UCSD-AML1 (cell line): ENCODE measurements around the gene APLP2.
"Not testable (repeated sequence)": the region's sequence is repeated elsewhere in the genome, so short reads cannot be mapped to it uniquely, and the experiment has no call there.

Experiments used
- DNase-seq: peaks from one replicate; lab custom pipeline; 2025; ENCODE audit not compliant: unreplicated experiment; lab: John Stamatoyannopoulos, UW

The APLP2 gene

DNA sequence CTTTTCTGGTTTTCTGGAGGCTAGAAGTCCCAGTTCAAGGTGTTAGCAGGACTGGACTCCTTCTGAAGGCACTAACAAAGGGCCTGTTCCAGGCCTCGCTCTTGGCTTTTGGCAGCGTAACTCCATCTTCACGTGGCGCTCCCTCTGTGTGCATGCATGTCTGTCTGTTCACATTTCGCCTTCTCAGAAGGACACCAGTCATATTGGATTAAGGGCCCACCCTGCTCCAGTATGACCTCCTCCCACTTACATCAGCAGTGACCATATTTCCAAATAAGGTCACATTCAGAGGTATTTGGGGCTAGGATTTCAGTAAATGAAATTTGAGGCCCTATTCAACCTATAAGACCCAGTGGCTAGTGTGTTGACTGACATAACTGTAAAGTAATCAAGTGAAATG lies 20.0 kb downstream of the APLP2 start:
- DNase-seq: no peak

DNA sequence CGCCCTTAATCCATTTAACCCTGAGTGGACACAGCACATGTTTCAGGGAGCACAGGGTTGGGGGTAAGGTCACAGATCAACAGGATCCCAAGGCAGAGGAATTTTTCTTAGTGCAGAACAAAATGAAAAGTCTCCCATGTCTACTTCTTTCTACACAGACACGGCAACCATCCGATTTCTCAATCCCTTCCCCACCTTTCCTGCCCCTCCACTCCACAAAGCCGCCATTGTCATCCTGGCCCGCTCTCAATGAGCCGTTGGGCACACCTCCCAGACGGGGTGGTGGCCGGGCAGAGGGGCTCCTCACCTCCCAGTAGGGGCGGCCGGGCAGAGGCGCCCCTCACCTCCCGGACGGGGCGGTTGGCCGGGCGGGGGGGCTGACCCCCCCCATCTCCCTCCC lies 20.8 kb downstream of the APLP2 start:
- not testable (repeated sequence) for DNase-seq

DNA sequence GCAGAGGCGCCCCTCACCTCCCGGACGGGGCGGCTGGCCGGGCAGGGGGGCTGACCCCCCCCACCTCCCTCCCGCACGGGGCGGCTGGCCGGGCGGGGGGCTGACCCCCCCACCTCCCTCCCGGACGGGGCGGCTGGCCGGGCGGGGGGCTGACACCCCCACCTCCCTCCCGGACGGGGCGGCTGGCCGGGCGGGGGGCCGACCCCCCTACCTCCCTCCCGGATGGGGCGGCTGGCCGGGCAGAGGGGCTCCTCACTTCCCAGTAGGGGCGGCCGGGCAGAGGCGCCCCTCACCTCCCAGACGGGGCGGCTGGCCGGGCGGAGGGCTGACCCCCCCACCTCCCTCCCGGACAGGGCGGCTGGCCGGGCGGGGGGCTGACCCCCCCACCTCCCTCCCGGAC lies 21.5 kb downstream of the APLP2 start:
- not testable (repeated sequence) for DNase-seq

DNA sequence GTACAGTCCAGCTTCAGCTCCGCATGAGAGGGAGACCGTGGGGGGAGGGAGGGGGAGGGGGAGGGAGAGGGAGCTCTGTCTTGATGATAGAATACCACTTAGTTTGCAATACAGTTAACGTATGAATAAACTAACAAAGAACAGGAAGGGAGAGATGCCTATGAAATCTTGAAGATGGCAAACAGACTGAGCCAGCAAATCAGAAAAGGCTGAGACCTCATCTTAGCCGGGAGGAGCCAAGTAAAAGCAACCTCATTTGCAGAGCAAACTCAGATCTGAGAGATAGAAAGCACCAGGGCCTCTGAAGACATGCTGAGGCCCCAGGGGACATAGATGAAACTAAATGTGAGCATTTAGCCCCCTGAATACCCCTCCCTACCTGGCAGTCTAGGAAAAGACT lies 23.0 kb downstream of the APLP2 start:
- no peak for DNase-seq

DNA sequence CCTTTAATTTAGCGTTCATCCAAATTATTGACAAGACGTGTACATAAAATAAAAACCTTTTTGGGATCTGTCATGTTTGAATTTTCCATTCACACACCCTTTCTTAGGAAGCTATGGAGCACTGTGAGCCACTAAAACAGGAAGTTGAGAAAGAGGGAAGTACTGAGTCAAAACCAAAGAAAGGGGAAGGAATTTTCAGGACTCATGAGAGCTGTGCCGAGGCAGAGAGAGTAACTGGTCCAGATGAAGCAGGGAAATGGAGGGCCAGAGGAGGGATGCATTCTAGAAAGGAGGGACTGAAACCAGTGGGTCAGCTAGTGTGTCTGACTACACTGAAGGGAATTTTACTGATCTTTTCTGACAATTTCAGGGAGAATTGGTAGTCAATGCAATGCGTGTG lies 24.9 kb downstream of the APLP2 start:
- no peak for DNase-seq

DNA sequence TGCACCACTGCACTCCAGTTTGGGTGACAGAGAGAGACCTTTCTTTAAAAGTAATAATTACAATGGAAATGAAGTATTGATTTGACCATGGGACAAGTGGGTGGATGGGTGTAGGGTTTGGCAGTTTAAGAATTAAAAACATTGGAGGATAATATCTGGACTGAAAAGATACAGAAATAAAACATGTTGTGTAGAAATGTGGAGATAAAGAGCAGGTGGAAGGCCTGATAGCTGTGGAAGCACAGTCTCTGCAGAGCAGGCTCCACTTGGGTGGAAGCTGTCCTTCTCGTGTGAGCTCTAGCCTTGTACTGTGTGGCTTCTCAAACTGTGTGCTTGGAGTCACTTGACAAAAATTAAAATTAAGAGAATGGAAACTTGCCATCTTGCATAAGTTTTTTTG lies 25.6 kb downstream of the APLP2 start:
- DNase-seq: no peak

DNA sequence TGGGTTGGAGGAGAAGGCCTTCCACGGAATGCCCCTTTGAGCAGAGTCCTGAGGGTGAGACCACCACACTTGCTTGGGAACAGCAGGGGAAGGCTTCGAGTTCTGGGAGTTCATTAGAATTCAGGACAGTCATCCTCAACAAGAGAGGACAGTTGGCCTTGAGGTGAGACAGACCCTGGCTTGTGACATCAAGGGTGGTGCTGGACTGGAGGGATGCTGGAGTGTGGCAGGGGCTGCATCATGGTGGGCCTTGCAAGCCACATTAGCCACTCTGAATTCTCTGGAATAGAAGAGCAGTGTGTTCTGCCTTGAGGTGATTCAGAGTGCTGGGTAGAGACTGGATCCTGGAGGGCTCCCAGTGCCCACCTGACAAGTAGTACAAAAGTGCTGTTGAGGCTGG lies 26.3 kb downstream of the APLP2 start:
- no peak for DNase-seq

DNA sequence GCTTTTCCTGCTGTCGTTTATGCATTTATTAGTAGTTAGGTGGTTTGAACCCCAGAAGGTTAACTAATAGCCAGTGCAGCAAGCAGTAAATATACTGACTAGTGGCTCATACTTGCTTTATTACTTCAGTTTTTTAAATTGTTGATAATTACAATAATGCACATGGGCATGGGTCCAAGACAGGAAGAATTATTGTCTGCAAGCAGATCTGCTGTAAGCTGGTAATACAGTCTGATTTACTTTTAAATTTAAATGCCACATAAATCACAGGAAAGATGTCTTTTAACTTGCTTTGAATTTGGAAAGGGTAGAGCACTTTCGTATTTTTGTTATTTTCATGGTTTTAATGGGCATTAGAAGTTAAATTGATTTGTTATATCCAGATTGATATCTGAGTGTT lies 27.1 kb downstream of the APLP2 start:
- DNase-seq: no peak

DNA sequence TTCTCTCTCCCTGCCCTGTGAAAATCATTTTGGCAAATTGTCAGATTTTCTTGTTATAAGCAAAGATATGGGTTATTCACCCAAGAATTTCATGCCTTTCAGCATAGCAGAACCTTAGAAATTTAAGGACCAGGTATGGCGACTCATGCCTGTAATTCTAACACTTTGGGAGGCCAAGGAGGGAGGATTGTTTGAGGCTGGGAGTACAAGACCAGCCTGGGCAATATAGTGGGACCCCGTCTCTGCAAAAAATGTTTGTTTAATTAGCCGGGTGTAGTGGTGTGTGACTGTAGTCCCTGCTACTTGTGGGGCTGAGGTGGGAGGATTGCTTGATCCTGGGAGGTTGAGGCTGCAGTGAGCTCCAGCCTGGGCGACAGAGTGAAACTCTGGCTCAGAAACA lies 27.6 kb downstream of the APLP2 start:
- DNase-seq: no peak

DNA sequence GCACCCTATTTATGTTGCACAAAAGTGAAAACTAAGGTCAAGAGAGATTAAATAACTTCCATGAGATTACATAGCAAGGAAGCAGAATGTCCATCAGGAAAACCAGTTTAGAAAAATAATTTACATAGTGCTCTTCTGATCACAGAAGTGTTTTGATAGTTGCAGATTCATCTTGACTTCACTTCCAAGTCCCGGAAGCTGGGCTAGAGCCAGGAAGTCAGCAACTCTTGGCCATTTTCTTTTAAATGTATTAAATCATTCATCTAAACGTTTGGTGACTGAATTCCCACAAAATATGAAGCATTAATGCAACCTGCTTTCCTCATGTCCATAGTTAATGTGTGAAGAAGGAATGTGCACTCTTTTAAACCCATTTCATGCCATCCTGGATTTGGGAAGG lies 29.7 kb downstream of the APLP2 start:
- no peak for DNase-seq

DNA sequence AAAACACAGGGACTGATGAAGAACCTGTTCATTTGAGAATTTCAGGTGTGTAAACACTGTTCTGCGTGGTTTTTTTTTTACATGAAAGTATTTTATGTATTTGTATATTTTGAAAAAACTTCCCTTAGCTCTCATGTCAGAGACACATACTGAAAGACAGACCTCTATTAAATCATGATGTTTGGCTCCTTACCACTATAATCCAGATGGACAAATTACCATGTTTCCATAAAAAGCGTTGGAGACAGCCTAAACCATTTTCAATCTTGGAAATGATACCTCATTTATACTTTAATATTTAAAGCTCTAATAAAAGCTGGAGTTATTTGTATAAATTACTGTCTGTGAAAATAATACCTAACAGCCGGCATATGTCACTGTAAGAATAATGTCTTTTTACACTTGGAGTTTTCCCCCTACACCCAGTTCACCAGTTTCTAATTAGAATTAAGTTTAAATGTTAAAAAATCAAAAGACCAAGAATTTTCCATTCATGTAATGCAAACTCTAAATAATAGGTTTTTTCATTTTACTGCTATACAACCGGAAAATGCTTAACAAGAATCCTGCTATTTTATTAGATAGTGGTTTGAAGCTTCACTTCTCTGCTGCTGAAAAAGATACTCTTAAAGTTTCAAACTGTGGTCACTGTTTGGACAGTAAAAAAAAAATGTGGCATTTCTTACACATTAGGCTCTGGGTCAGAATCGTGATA lies 30.8 kb downstream of the APLP2 start:
- no peak for DNase-seq

DNA sequence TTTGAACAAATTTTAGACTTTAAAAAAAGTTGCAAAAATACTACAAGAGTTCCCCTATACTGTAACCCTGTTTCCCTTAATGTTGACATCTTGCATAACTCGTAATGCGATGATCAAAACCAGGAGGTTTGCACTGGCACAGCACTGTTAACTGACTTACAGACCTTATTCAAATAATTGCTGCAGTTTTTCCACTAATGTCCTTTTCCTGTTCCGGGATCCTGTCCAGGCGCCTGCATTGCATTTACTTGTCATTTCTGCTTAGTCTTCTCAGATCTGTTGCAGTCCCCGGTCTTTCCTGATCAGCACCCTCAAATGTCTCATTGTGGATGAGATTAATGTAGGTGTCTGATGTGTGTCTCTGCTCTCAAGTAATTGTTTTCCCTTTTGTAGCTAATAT lies 32.0 kb downstream of the APLP2 start:
- no peak for DNase-seq

DNA sequence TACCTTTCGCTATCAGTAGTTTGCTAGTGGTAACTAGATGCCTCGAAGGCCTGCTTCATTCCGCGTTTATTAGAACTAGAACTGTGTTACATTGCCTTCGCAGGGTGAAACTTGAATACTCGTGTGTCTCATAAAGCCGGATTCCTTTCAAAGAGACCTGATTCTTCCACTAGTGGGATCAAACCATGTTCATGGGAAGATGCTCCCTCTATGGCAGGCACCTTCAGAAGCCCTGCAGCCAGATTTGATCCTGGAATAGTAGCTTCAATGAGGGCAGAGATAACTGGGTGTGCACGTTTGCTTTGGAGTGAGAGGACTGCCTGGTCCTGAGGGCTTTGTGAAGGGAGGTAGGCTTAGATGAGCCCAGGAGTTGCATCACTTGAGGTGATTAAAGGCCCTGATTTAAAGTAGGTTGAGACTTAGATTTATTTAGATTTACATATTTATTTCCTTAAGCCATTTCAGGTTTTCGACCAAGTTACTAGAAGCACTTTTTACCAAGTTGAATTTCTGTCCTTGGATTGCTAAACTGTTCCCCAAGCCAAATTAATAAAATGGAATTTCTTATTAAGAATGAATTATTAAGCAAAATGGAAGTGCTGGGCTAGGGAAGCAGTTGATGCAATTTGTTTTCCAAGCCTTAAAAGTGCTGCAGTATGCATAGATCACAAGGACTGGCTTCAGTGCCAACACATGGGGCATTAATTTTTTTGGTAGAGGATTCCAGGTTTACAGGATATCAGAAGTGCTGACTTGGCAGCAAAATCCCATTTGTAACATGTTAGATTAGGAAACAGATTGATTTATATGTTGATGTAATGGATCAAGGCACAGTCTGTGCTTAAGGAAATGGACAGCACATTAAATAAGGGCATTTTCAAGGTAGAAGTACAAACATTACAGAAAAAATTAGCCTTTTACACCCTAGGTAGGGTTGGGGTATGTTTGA lies 32.9 kb downstream of the APLP2 start:
- no peak for DNase-seq

DNA sequence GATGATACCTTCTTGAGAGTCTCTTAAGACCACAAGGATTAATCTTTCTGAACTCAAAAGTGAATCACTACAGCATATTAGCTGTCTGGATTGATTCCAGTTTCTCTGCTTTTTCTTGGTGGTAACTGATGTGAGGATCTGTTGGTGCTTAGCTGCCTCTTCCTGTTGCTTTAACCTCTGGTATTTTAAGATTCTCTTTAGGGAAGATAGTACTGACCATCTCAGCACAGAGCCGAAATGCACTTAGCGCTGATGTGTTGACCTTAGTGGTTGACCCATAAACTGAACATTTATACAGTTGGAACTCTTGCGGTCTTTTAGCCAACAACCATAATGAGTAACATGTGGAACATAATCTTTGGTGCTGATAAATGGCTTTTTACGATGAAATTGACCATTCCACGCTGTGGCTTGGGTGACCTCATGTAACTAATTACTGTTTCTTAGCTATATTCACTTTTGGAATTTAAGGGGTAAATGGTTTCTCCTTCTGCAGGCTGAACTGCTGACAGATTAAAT lies 33.7 kb downstream of the APLP2 start:
- no peak for DNase-seq

DNA sequence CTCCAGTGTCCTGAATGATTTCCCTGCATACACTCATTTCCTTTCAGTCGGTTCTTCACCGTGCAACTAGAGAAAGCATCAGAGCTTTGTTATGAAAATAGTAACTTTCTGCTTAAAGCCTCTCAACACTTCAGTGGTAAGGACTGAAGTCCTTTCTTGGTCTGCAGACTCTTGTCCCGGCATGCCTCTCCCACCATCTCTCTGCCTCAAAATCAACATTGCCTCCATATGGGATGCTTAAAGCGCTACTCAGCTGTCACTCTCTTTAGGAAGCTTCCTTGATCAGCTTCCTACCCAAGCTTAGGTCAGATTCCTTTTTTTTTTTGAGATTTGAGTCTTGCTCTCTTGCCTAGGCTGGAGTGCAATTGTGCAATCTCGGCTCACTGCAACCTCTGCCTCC lies 36.7 kb downstream of the APLP2 start:
- no peak for DNase-seq

DNA sequence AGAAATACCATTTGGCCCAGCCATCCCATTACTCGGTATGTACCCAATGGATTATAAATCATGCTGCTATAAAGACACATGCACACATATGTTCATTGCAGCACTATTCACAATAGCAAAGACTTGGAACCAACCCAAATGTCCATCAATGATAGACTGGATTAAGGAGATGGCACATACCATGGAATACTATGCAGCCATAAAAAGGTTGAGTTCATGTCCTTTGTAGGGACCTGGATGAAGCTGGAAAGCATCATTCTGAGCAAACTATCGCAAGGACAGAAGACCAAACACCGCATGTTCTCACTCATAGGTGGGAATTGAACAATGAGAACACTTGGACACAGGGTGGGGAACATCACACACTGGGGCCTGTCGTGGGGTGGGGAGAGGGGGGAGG lies 39.0 kb downstream of the APLP2 start:
- not testable (repeated sequence) for DNase-seq

DNA sequence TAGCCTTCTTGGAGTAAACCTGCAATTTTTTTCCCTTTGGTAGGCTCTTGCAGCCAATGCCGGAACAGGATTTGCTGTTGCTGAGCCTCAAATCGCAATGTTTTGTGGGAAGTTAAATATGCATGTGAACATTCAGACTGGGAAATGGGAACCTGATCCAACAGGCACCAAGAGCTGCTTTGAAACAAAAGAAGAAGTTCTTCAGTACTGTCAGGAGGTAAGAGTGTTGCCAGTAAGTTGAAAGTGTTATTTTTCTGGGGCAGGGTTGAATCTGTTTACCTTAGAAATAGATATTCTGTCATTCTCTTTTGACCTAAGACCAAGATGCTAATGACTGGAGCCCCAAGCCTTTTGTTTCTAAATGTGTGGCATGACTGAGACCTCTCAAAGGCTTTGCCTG lies 39.7 kb downstream of the APLP2 start:
- no peak for DNase-seq

DNA sequence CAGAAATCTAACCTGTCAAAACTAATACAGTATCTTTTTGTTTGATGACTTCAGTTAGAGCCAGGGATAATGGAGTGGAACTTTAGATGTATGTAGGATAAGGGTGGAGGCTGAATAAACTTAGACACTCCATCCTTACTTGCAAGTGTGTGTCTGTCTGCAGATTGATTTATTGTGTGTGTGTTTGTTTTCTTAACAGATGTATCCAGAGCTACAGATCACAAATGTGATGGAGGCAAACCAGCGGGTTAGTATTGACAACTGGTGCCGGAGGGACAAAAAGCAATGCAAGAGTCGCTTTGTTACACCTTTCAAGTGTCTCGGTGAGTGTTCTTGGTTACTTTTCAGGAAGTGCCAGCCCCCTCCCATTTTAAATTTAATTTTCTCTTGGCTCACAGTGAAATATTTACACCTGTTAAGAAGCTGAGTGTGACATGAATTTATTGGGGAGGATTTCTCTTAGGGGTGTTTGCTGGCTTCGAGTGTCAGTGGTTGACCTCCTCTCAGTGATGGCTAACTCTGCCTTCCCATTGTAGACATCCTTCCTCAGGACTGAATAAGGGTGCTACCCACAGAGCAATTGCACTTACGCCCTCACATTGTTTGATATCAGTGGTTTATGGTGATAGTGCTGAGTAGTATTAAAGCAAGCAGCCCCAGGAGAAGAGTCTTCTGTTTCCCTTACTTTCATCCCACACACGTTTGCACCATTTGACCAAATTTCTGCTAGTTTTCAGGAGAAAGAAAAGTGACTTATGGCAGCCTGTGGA lies 40.8 kb downstream of the APLP2 start:
- DNase-seq: no peak

DNA sequence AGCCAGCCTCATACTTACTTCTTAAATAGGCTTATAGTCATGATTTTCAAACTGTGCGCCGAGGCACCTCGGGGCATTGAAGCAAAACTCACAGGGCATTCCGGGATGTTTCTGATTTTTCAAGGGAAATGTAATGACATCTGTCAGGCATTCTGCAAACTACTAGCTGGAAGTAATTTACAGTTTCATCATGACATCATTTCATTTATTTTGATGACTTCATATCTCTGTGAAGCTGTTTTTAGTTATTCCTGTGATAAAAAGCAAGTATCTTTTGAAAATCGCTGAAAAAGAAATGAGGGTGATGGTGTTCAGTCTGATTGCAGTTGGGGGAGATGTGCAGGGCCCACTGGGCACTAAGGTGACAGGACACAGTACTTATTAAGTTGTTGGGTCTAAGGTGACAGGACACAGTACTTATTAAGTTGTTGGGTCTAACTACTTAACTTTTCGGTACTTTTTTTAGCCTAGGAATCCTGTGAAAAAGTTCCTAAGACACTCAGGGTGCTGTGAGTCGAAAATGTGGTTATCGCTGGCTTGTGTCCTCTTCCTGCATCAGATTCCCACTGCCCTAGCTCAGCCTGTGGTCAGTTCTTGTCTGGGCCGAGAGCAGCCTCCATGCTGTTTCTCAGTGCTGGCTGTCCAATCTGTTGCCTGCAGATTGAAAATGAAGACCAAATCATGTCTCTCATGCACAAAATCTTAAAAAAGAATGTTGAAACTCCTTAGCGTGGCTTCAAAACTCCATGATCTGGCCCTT lies 42.6 kb downstream of the APLP2 start:
- no peak for DNase-seq

DNA sequence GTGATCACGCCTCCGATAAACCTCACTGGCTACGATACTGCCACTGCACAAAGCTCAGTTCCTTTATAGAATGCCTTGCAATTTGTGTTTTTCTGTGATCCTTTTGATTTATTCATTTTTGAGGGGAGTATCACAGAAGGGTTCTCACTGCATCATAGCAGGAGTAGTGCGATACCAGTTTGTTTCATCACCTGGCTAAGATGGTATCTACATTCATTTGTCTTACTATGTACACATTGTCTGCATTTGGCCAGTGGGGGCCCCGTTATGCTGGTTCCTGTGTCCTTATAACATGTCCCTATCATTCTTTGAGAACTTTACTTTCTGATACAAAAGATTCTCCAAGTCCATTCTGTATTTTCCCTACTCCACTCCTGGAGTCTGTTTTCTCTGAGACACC lies 44.6 kb downstream of the APLP2 start:
- DNase-seq: no peak

DNA sequence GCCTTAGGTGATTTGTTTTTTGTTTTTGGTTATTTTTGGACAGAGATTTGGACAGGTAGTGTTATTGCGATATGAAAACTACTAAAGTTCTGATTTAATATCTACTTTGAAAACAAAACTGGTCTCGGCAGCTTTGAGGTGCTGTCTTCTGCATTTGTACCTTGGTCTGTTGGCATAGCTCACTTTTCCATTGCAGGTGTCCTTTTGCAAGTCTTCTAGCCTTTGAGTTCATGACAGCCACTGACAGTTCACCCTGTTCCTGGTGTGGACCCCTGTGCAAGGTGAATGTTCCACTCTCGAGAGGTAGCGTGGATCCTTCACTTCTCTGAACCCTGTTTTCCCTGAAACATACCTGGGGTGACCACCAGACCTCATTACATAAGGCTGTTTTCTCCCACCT lies 45.0 kb downstream of the APLP2 start:
- no peak for DNase-seq
